ENCODE data around the gene FUNDC2.
A peak's percentile ranks its signal among the peaks of the same experiment; 100 is the strongest.

FUNDC2 gene

GRCh38 chrX:155026420-155026726 is 271 bp upstream of the FUNDC2 start:
- no peak for DNase-seq

DNA sequence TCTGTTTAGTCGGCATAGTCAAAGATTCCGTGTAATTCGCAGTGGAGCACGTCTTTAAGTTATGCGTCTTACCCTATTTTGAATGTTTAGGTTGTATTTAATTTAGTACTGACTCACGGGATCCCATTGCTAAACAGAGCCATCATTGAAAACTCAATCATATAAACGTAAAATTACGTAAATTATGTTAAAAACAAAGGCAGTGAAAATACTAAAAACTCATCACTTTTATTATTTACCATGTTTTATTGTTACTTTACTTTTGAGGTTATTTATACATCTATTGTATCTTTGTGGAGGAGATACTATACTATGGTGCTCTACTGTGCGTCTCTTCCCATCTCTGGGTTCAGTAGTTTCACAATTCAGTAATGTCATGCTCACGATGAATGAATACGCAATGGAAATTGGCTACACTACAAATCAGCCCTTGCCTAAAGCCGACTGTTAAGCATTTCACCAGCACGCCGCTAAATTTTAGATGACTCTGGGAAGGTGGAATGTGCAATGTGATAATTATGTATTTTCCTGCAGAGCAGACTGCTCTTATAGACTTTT is 944 bp downstream of the FUNDC2 start:
- peak; percentile 14 for DNase-seq

DNA sequence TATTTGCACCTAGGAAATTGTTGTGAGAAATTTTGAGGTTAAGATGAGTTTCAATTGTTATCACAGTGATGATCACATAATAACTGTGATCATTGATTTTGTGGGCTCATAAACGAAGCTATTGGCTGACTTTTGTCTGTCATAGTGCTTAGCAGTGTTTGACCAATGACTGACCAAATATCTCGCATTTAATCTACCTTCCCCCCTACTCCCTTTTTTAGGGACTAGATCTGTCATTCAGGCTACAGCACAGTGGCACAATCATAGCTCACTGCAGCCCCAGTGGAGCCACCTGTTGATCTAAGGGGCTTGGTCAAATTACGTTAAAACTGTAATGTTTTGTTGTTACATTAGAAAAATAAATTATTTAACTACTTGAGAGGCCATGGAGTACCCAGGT is 1.5 kb downstream of the FUNDC2 start:
- no peak for DNase-seq

- no peak for DNase-seq
Observed at GRCh38 chrX:155028877-155029291, 2.2 kb downstream of the FUNDC2 start.

DNA sequence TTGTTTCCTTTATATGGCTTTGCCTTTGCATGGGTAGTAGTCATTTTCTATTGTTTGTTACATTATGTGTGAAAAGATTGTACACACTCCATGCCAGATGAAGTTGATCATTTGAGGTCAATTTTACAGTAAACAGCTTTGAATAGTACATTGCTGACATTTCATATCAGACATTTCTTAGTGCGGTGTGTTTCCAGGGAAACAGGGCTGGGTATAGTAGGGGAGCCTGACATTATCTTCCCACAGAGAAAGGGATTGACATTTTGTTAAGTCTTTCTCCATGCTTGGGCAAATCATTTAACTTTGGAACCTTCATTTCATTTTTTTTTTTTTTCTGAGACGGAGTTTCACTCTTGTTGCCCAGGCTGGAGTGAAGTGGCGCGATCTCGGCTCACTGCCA is 5.0 kb downstream of the FUNDC2 start:
- DNase-seq, result no peak

DNA sequence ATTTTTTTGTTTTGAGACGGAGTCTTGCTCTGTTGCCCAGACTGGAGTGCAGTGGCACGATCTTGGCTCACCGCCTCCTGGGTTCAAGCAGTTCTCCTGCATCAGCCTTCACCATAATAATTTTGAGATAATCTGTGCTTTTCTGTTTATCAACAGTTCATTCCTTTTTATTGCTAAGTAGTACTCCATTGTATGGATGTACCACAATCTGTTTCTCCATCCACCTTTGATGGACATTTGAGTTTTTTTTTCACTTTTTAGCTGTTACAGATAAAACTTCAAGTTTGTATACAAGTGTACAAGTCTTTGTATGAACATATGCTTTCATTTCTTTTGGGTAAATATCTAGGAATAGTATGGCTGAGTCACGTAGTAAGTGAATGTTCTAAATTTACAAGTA is 9.0 kb downstream of the FUNDC2 start:
- DNase-seq, result no peak

GRCh38 chrX:155046129-155046810 is 19.6 kb downstream of the FUNDC2 start:
- no peak for DNase-seq

- no peak for DNase-seq
Observed at GRCh38 chrX:155046811-155047528, 20.3 kb downstream of the FUNDC2 start.

DNA sequence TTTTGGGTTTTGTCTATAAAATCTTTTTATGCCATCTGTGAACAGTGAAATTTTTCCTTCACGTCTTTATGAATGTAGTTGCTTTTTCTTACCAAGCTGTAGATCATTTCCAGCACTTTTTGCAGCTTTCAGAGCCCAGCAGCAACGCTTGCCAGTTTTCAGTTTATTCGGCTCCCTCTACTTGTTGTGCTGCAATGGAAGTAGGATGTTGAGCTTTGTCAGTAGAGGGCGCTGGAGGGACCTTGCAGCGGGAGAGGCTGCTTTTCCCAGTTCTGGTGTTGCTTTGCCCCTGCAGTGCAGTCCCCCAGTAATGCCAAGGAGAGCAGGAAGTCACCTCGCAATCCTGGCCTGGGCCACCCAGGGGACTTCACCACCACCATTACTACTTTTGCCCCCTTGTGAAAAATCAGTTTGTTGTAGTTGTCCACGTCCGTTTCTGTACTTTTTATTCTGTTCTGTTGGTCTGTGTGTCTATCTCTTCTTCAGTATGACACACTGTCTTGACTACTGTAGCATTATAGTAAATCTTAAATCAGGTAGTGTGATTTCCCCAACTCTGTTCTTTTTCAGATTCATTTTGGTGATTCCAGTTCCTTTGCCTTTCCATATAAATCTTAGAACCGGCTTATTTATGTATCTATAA is 22.5 kb downstream of the FUNDC2 start:
- DNase-seq, result peak; percentile 21

GRCh38 chrX:155052738-155053498 is 26.3 kb downstream of the FUNDC2 start:
- no peak for DNase-seq

GRCh38 chrX:155053656-155054055 is 27.0 kb downstream of the FUNDC2 start:
- DNase-seq, result no peak

DNA sequence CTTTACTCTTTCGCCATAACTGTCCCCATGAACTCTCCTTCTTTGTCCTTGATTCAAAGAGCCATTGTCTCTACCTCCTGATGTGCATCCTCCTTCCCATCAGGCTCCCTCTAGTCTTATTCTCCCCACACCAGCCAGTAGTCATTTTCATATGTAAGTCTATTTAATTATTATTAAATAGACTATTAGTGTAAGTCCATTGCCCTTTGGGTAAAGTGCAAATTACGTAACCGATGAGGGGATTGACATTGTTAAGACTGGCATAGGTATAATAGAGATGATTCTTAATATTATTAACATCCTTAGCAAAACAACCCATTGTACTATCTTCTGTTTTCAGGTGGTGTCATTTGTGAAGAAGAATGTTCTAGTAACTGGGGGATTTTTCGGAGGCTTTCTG is 27.6 kb downstream of the FUNDC2 start:
- no peak for DNase-seq

- DNase-seq, result no peak
Observed at GRCh38 chrX:155055494-155055893, 28.9 kb downstream of the FUNDC2 start.

DNA sequence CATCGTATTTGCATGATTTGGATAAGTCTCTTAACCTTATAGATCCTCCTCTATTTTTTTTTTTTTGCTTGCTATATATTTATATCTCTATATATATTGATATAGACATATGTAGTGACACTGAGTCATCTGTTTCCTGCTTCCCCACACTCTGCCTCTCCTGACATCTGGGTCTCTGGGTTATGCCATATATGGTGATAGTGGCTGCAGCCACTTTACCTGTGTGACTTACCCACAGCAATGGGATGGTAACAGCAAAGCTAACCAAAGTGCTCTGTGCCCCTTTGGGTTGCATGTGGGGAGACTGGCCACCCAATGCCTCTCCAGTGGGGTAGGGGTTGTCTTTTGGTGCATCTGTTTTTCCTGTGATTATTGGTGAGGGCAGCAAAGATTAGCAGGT is 29.8 kb downstream of the FUNDC2 start:
- DNase-seq, result no peak

- peak; percentile 62 for DNase-seq
Observed at GRCh38 chrX:155056877-155057792, 30.5 kb downstream of the FUNDC2 start.

DNA sequence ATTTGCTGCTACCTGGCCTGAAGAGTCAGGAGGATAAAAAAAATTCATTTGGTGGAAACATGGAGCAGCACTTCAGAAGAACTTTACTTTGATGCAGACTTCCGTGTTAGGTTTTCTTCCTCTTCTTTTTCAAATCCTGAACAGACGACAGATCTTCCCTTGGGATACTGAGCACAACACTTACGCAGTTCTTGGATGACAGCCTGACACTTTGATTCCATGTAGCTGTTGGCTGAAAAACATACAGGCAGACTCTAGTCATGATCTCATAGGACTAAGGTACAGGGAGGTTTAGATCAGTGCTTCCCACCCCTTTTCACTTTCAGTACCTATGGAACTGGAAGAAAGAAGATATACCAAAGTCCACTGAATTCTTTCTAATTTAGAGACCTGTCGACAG is 35.1 kb downstream of the FUNDC2 start:
- no peak for DNase-seq

GRCh38 chrX:155065035-155065734 is 38.5 kb downstream of the FUNDC2 start:
- DNase-seq, result no peak

- no peak for DNase-seq
Observed at GRCh38 chrX:155068165-155068564, 41.5 kb downstream of the FUNDC2 start.

GRCh38 chrX:155069414-155069813 is 42.8 kb downstream of the FUNDC2 start:
- no peak for DNase-seq

- no peak for DNase-seq
Observed at GRCh38 chrX:155070038-155070437, 43.4 kb downstream of the FUNDC2 start.

- no peak for DNase-seq
Observed at GRCh38 chrX:155070663-155070974, 44.0 kb downstream of the FUNDC2 start.

Measured in NCI-H345 (cell line).